Measurements from ENCODE around the gene F7. TPM values are rescaled to one million over a fixed set of nuclear protein-coding genes. Genes with fewer than 3 reads are reported as not detected.

Gene F7
- total and polyA plus RNA-seq, 2 of the 4 experiments (the other 2 are of a cell fraction), result under 0.01 to 0.07 TPM

- H4K8ac ChIP-seq (ENCODE audit: low read depth in 2 of 2, low read length in 2 of 2), result no peak overlapping the region
- H3K27ac ChIP-seq (ENCODE audit: insufficient read depth, low read length), result no peak overlapping the region
- no peak overlapping the region for H2AFZ ChIP-seq (replicated peaks; ENCODE audit: low read length, poor library complexity)
- ATAC-seq (ENCODE audit: low read depth) (no peak), DNase-seq (no peak)
- H2AK9ac ChIP-seq (replicated peaks; ENCODE audit: low read depth, low read length, poor library complexity), result no peak overlapping the region
- H3K4me1 ChIP-seq (ENCODE audit: control insufficient read depth, insufficient read depth, low read length), result no peaks in the 10 kb centered on the region; the same call in 1 of the 2 replicates
- no peak overlapping the region for H2AK5ac ChIP-seq (ENCODE audit: low read depth, low read length)
- no peak overlapping the region for H2BK20ac ChIP-seq (ENCODE audit: low read depth, low read length)
- dilution Hi-C loops (cut with HindIII; ENCODE audit: low sequenced_read_pairs, unreplicated experiment) (no loop called here), intact Hi-C loops (cut with micrococcal nuclease) (no loop called here), in situ Hi-C loops (cut with MboI; ENCODE audit: low sequenced_read_pairs) (no loop called here)
- no peaks in the 10 kb centered on the region for H3K9me1 ChIP-seq (ENCODE audit: insufficient read depth, low read length)
- BruUV-seq (replicated peaks), result no TSS peak
- TF ChIP-seq MXI1 (IDR thresholded peaks at IDR 0.05; ENCODE audit: borderline replicate concordance, low read depth, low read length) (no peak), BHLHE40 (IDR thresholded peaks at IDR 0.05; ENCODE audit: low read depth, low read length) (no peak), NFE2L2 (IDR thresholded peaks at IDR 0.05; ENCODE audit: low read depth, low read length) (no peak), CTCF (conservative IDR thresholded peaks at IDR 0.05; ENCODE audit: low read depth, low read length) (no peak), FOS (IDR thresholded peaks at IDR 0.05; ENCODE audit: low read depth, low read length) (no peak), MAFK (IDR thresholded peaks at IDR 0.05; ENCODE audit: low read depth, low read length) (no peak), RAD21 (IDR thresholded peaks at IDR 0.05; ENCODE audit: low read length) (no peak), ELK1 (IDR thresholded peaks at IDR 0.05; ENCODE audit: borderline replicate concordance, low read depth, low read length) (no peak), SMC3 (IDR thresholded peaks at IDR 0.05; ENCODE audit: low read depth, low read length) (no peak), CHD1 (IDR thresholded peaks at IDR 0.05; ENCODE audit: low read depth, low read length) (no peak), POLR2A (IDR thresholded peaks at IDR 0.05; ENCODE audit: low read depth, low read length) (no peak), USF2 (IDR thresholded peaks at IDR 0.05; ENCODE audit: low read depth, low read length) (no peak), RCOR1 (IDR thresholded peaks at IDR 0.05; ENCODE audit: insufficient replicate concordance, low read length) (no peak), RFX5 (IDR thresholded peaks at IDR 0.05; ENCODE audit: low read depth, low read length) (no peak), MAZ (IDR thresholded peaks at IDR 0.05; ENCODE audit: borderline replicate concordance, low read depth, low read length) (no peak), CEBPB (IDR thresholded peaks at IDR 0.05; ENCODE audit: low read depth, low read length) (no peak)
- no peaks in the 10 kb centered on the region for H3K79me1 ChIP-seq (ENCODE audit: low read depth in 1 of 2, low read length in 2 of 2)
- H3K9ac ChIP-seq (ENCODE audit: low read depth, low read length), result no peak overlapping the region
- WGBS, 2 experiments (ENCODE audit: extremely low coverage in 2 of 2, insufficient read length in 1 of 2), result 95% methylated on average over 5 of the region's 11 CpGs; no CpG with 5 or more reads in 1 of the 2 experiments
- H3K18ac ChIP-seq (ENCODE audit: low read depth, low read length), result no peak overlapping the region
- no peak overlapping the region for H3K4me3 ChIP-seq (ENCODE audit: insufficient read depth, low read depth, low read length)
- no peaks in the 10 kb centered on the region for H3K36me3 ChIP-seq (ENCODE audit: control insufficient read depth, insufficient read depth, low read length)
- H3K23ac ChIP-seq (ENCODE audit: low read depth, low read length), result no peak overlapping the region
- no peak overlapping the region for H4K5ac ChIP-seq (ENCODE audit: low read depth, low read length)
- H3K9me3 ChIP-seq (ENCODE audit: control insufficient read depth, insufficient read depth, low read length), result no peaks in the 10 kb centered on the region
- no peak overlapping the region for H4K91ac ChIP-seq (ENCODE audit: insufficient read depth, low read depth, low read length)
- H3K27me3 ChIP-seq (ENCODE audit: control insufficient read depth, insufficient read depth, low read length), result peaks cover 25% of the 10 kb centered on the region
- CTCF ChIA-PET, result no interaction called here
- H3K4me2 ChIP-seq (ENCODE audit: low read depth, low read length), result no peak overlapping the region
- no peak overlapping the region for H2BK5ac ChIP-seq (ENCODE audit: low read depth, low read length, poor library complexity, severe bottlenecking)
- H2BK15ac ChIP-seq (ENCODE audit: low read depth, low read length), result no peak overlapping the region
- no peak overlapping the region for H2BK120ac ChIP-seq (ENCODE audit: low read depth, low read length)
- POLR2A ChIA-PET (ENCODE audit: unreplicated experiment), result no interaction called here
- H3K4ac ChIP-seq (ENCODE audit: low read depth, low read length), result no peak overlapping the region
- H3K56ac ChIP-seq (ENCODE audit: extremely low read depth, insufficient read depth, low read length), result no peak overlapping the region
- H3K14ac ChIP-seq (replicated peaks; ENCODE audit: low read depth, low read length), result no peak overlapping the region
- H4K20me1 ChIP-seq (ENCODE audit: insufficient read depth, low read length), result no peaks in the 10 kb centered on the region
Measured at GRCh38 chr13:113073942-113074341, 31.6 kb upstream of the F7 start.
